ENCODE measurements around the gene ETV2. TPM values are rescaled to one million over a fixed set of nuclear protein-coding genes. Genes with fewer than 3 reads are reported as not detected.
"Not testable (repeated sequence)": the region's sequence is repeated elsewhere in the genome, so short reads cannot be mapped to it uniquely, and the experiment has no call there.

Gene ETV2
- total and polyA plus RNA-seq, 8 donors: 0.55 to 11.7 (median 6.1) TPM; not detected in 3

- Histone ChIP-seq H3K27me3 (peaks cover 0 to 71% (median 18%) of the 10 kb centered on the region in 3 donors), H3K4me3 (peak overlapping the region; percentile 13 to 39 (median 30)), H3K36me3 (no peaks in the 10 kb centered on the region), H3K9me3 (no peaks in the 10 kb centered on the region), H3K4me1 (peaks cover 0 to 7% (median 6%) of the 10 kb centered on the region in 4 donors), H3K27ac (no peak overlapping the region)
- 3 to 10% (median 5%) methylated on average over 24 to 39 of the region's 39 CpGs for WGBS, 5 donors
- no peak for TF ChIP-seq CTCF (IDR thresholded peaks at IDR 0.05)
- no peak for TF ChIP-seq POLR2AphosphoS5 (IDR thresholded peaks at IDR 0.05)
- no peak for TF ChIP-seq POLR2A (IDR thresholded peaks at IDR 0.05)
- DNase-seq: peak in 1 of 2 donors; percentile 43
- intact Hi-C loops (cut with DNase I; ENCODE audit: low total_unique reads): no loop called here
These were observed 31.7 kb downstream of the ETV2 start for GRCh38 chr19:35673121-35673804.

DNA sequence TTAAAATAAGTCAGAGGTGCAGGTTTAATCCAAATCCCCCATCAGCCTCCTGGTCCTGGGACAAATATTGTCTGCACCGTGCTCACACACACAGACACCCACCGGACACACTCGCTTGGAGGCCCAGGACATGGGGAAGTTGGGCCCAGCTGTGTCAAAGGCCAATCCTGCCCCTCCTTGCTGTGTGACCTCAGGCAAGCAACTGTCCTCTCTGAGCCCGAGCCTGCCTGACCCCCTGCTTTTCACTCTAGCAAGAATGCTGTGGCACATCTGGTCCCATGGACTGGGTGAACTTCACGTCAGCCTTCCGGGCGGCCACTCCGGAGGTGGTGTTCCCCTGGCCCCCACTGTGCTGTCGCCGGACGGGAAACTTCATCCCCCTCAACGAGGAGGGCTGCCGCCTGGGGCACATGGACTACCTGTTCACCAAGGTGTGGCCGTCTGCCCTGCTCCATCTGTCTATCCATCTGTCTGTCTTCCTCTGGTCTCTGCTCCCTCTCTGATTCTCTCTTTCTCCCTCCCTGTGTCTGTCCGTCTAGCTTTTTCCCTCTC is 34.1 kb downstream of the ETV2 start:
- Histone ChIP-seq H3K27ac (no peak overlapping the region), H3K27me3 (peaks cover 0 to 58% (median 18%) of the 10 kb centered on the region in 3 donors), H3K36me3 (no peaks in the 10 kb centered on the region), H3K4me1 (peaks cover 0 to 7% (median 6%) of the 10 kb centered on the region in 4 donors), H3K9me3 (no peaks in the 10 kb centered on the region), H3K4me3 (no peak overlapping the region)
- 70 to 79% (median 75%) methylated on average over 15 of the region's 15 CpGs for WGBS, 5 donors
- TF ChIP-seq POLR2AphosphoS5 (IDR thresholded peaks at IDR 0.05): no peak
- no peak for TF ChIP-seq CTCF (IDR thresholded peaks at IDR 0.05)
- no peak for TF ChIP-seq EP300 (IDR thresholded peaks at IDR 0.05)
- TF ChIP-seq POLR2A (IDR thresholded peaks at IDR 0.05): no peak
- intact Hi-C loops (cut with DNase I; ENCODE audit: low total_unique reads): loop anchor here (5.0 kb wide), 1 partner anchor 242 kb away; no protein-coding TSS in a partner anchor
- DNase-seq: no peak

GRCh38 chr19:35689836-35690235 is 48.3 kb downstream of the ETV2 start:
- DNase-seq: no peak
- H3K4me3 ChIP-seq: no peak overlapping the region
- H3K4me1 ChIP-seq: no peaks in the 10 kb centered on the region
- H3K27me3 ChIP-seq: peaks cover 0 to 7% (median 0%) of the 10 kb centered on the region in 3 donors
- 53 to 96% (median 78%) methylated on average over 4 of the region's 4 CpGs for WGBS, 5 donors
- H3K27ac ChIP-seq: no peak overlapping the region
- TF ChIP-seq POLR2A (IDR thresholded peaks at IDR 0.05): no peak
- no peak for TF ChIP-seq CTCF (IDR thresholded peaks at IDR 0.05)
- no peak for TF ChIP-seq EP300 (IDR thresholded peaks at IDR 0.05)
- TF ChIP-seq POLR2AphosphoS5 (IDR thresholded peaks at IDR 0.05): no peak
- H3K9me3 ChIP-seq: no peaks in the 10 kb centered on the region
- no peaks in the 10 kb centered on the region for H3K36me3 ChIP-seq
- intact Hi-C loops (cut with DNase I; ENCODE audit: low total_unique reads): no loop called here

DNA sequence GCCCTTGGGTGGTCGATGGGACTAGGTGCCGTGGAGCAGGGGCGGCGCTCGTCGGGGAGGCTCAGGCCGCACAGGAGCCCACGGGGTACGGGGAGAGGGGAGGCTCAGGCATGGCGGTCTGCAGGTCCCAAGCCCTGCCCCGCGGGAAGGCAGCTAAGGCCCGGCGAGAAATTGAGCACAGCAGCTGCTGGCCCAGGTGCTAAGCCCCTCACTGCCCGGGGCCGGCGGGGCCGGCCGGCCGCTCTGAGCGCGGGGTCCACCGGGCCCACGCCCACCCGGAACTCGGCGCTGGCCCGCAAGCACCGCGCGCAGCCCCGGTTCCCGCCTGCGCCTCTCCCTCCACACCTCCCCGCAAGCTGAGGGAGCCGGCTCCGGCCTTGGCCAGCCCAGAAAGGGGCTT is 49.6 kb downstream of the ETV2 start:
- H3K27me3 ChIP-seq; DNase-seq; H3K9me3 ChIP-seq; H3K36me3 ChIP-seq; H3K27ac ChIP-seq; H3K4me1 ChIP-seq; intact Hi-C loops (cut with DNase I; ENCODE audit: low total_unique reads); H3K4me3 ChIP-seq: not testable (repeated sequence)
- WGBS, 5 donors: 93 to 96% (median 95%) methylated on average over 21 to 37 of the region's 37 CpGs

GRCh38 chr19:35692010-35692409 is 50.5 kb downstream of the ETV2 start:
- intact Hi-C loops (cut with DNase I; ENCODE audit: low total_unique reads): no loop called here
- TF ChIP-seq POLR2AphosphoS5 (IDR thresholded peaks at IDR 0.05): no peak
- no peak for TF ChIP-seq POLR2A (IDR thresholded peaks at IDR 0.05)
- TF ChIP-seq EP300 (IDR thresholded peaks at IDR 0.05): no peak
- no peak for TF ChIP-seq CTCF (IDR thresholded peaks at IDR 0.05)

More at GRCh38 chr19:35692010-35692409, 50.5 kb downstream of the ETV2 start:
- Histone ChIP-seq H3K9me3 (no peaks in the 10 kb centered on the region), H3K4me1 (no peaks in the 10 kb centered on the region), H3K27ac (no peak overlapping the region), H3K36me3 (no peaks in the 10 kb centered on the region), H3K27me3 (peaks cover 0 to 7% (median 0%) of the 10 kb centered on the region in 3 donors), H3K4me3 (no peak overlapping the region)
- WGBS, 5 donors: 29 to 64% (median 43%) methylated on average over 7 to 11 of the region's 11 CpGs
- no peak for DNase-seq
